PC-9 (cell line): Measurements from ENCODE around the gene PIK3R5.

Experiments used
- EZH2 ChIP-seq: fragments of 200-600 bp; sonication (generic); IDR thresholded peaks from 2 replicates; pipeline ENCODE4 v1.8.0; 2017; ENCODE audit warnings: antibody characterized with exemption, low read depth
- TF ChIP-seq, protein P1 (sequence below): fragments of 200-600 bp; sonication (generic); conservative IDR thresholded peaks from 2 replicates; pipeline ENCODE4 v1.6.1; 2017; ENCODE audit warnings: mixed run types, antibody characterized with exemption, mild to moderate bottlenecking, moderate library complexity

DNA sequence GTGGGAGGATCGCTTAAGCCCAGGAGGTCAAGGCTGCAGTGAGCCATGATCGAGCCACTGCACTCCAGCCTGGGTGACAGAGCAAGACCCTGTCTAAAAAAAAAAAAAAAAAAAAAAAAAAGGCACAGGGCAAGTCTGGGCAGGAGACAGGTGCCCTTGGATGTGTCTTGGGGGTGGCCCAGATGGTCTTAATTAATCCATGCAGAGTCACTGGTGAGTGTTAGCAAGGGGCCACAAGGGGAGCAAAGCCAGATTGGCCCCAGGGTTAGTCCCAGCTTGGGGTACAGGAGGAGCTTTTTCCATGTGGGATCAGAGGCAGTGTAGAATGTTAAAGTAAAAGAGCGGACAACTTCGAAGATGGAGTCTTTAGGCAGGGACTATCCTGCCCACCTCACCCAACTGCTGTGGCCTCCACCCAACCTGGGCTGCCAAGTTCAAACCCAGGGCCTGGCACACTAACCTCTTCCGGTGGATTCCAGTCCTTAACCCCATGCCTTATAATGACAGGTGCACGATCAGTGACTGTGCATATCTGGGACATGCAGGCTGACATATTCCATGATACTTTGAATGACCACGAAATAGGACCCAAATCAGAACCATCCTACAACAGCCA lies 134.2 kb downstream of the PIK3R5 start:
- TF ChIP-seq, protein P1, sequence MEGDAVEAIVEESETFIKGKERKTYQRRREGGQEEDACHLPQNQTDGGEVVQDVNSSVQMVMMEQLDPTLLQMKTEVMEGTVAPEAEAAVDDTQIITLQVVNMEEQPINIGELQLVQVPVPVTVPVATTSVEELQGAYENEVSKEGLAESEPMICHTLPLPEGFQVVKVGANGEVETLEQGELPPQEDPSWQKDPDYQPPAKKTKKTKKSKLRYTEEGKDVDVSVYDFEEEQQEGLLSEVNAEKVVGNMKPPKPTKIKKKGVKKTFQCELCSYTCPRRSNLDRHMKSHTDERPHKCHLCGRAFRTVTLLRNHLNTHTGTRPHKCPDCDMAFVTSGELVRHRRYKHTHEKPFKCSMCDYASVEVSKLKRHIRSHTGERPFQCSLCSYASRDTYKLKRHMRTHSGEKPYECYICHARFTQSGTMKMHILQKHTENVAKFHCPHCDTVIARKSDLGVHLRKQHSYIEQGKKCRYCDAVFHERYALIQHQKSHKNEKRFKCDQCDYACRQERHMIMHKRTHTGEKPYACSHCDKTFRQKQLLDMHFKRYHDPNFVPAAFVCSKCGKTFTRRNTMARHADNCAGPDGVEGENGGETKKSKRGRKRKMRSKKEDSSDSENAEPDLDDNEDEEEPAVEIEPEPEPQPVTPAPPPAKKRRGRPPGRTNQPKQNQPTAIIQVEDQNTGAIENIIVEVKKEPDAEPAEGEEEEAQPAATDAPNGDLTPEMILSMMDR: no peak
- TF ChIP-seq EZH2: no peak
